Cerebellar cortex (tissue), 1 donor: ENCODE measurements around the gene DSCAML1.

Source experiments
- DNase-seq: peaks from one replicate; pipeline ENCODE4 v3.0.0-alpha.2; 2015; ENCODE audit warnings: low spot score

DSCAML1 gene

GRCh38 chr11:117550466-117550865, 246.6 kb downstream of the DSCAML1 start:
- no peak for DNase-seq

- no peak for DNase-seq
These were observed 247.6 kb downstream of the DSCAML1 start for GRCh38 chr11:117549417-117549816.

- DNase-seq = no peak
These were observed 248.1 kb downstream of the DSCAML1 start for GRCh38 chr11:117548876-117549275.

GRCh38 chr11:117547946-117548345, 249.1 kb downstream of the DSCAML1 start:
- no peak for DNase-seq

- DNase-seq = no peak
These were observed 249.7 kb downstream of the DSCAML1 start for GRCh38 chr11:117547195-117547850.

GRCh38 chr11:117546431-117547194, 250.4 kb downstream of the DSCAML1 start:
- no peak for DNase-seq

GRCh38 chr11:117545706-117546105, 251.3 kb downstream of the DSCAML1 start:
- DNase-seq = no peak

GRCh38 chr11:117544130-117544800, 252.8 kb downstream of the DSCAML1 start:
- DNase-seq = no peak

GRCh38 chr11:117541211-117541610, 255.8 kb downstream of the DSCAML1 start:
- no peak for DNase-seq

- DNase-seq = no peak
These were observed 258.5 kb downstream of the DSCAML1 start for GRCh38 chr11:117538263-117539135.

GRCh38 chr11:117535850-117536411, 261.1 kb downstream of the DSCAML1 start:
- peak; percentile 50 for DNase-seq

GRCh38 chr11:117535201-117535849, 261.7 kb downstream of the DSCAML1 start:
- peak; percentile 54 for DNase-seq

GRCh38 chr11:117532568-117532967, 264.4 kb downstream of the DSCAML1 start:
- DNase-seq = no peak

GRCh38 chr11:117529816-117530215, 267.2 kb downstream of the DSCAML1 start:
- no peak for DNase-seq

GRCh38 chr11:117528097-117528721, 268.8 kb downstream of the DSCAML1 start:
- DNase-seq = no peak

- no peak for DNase-seq
These were observed 269.7 kb downstream of the DSCAML1 start for GRCh38 chr11:117527271-117527670.

- DNase-seq = no peak
These were observed 271.0 kb downstream of the DSCAML1 start for GRCh38 chr11:117525866-117526542.

- DNase-seq = no peak
These were observed 272.4 kb downstream of the DSCAML1 start for GRCh38 chr11:117524468-117525183.

GRCh38 chr11:117523680-117524079, 273.3 kb downstream of the DSCAML1 start:
- no peak for DNase-seq
